Upper lobe of right lung (tissue), 1 donor: ENCODE measurements around the gene TEX101. TPM values are rescaled to one million over a fixed set of nuclear protein-coding genes. Genes with fewer than 3 reads are reported as not detected.

ENCODE experiments used
- ATAC-seq: fragments of 200-7000 bp; cut with Tn5 transposase; one replicate; pipeline ENCODE4 v1.9.1; 2020; ENCODE audit warnings: mild to moderate bottlenecking, moderate library complexity
- DNase-seq: peaks from one replicate; pipeline ENCODE4 v3.0.0-alpha.2; 2020
- H3K27ac ChIP-seq: fragments of 200-600 bp; one replicate; pipeline ENCODE4 v1.8.0; 2022
- H3K27me3 ChIP-seq: fragments of 200-600 bp; one replicate; pipeline ENCODE4 v1.8.0; 2022; ENCODE audit warnings: mild to moderate bottlenecking
- H3K36me3 ChIP-seq: fragments of 200-600 bp; one replicate; pipeline ENCODE4 v1.8.0; 2022
- H3K4me1 ChIP-seq: fragments of 200-600 bp; one replicate; pipeline ENCODE4 v1.8.0; 2022
- H3K4me3 ChIP-seq: fragments of 200-600 bp; one replicate; pipeline ENCODE4 v1.8.0; 2022; ENCODE audit warnings: mild to moderate bottlenecking
- H3K9me3 ChIP-seq: fragments of 200-600 bp; one replicate; pipeline ENCODE4 v1.8.0; 2022
- CTCF ChIP-seq: fragments of 200-600 bp; IDR thresholded peaks from one replicate; pipeline ENCODE4 v1.8.0; 2022; ENCODE audit warnings: antibody characterized with exemption
- intact Hi-C: fragments of 100-400 bp; cut with DNase I; formaldehyde crosslinking; loops from one replicate; pipeline ENCODE4 v1.11.0; 2022
- total RNA-seq: library from RNA; stranded (reverse); fragmentation: NEBNext Ultra II Directional; extraction: Animal tissue kit (Norgen Biotek cat#: 25700); gene quantifications from one replicate; pipeline ENCODE4 v1.2.1, GENCODE V29; 2021
- donor health status: DM: no; HTN: yes; CAD: no; lungs with severe emphysema.

TEX101 gene
- total RNA-seq, 1 donor from 2014 or later: not detected

GRCh38 chr19:43457809-43458208 is 43.1 kb downstream of the TEX101 start:
- no peak for TF ChIP-seq CTCF
- Histone ChIP-seq H3K4me3 (no peak overlapping the region), H3K27me3 (no peaks in the 10 kb centered on the region), H3K9me3 (no peaks in the 10 kb centered on the region), H3K4me1 (peaks cover 3% of the 10 kb centered on the region), H3K36me3 (no peaks in the 10 kb centered on the region), H3K27ac (no peak overlapping the region)
- intact Hi-C loops: no loop called here
- DNase-seq (no peak), ATAC-seq (no peak)

GRCh38 chr19:43460362-43461016 is 45.8 kb downstream of the TEX101 start:
- TF ChIP-seq CTCF: no peak
- intact Hi-C loops: no loop called here
- Histone ChIP-seq H3K36me3 (no peaks in the 10 kb centered on the region), H3K9me3 (no peaks in the 10 kb centered on the region), H3K27me3 (peaks cover 4% of the 10 kb centered on the region), H3K4me3 (no peak overlapping the region), H3K27ac (no peak overlapping the region), H3K4me1 (peaks cover 10% of the 10 kb centered on the region)
- no peak for DNase-seq
- ATAC-seq: no peak

- H3K4me3 ChIP-seq: no peak overlapping the region
- H3K36me3 ChIP-seq: no peaks in the 10 kb centered on the region
- TF ChIP-seq CTCF: no peak
- no peak overlapping the region for H3K27ac ChIP-seq
- ATAC-seq (no peak), DNase-seq (no peak)
- intact Hi-C loops: no loop called here
- peaks cover 10% of the 10 kb centered on the region for H3K27me3 ChIP-seq
- no peaks in the 10 kb centered on the region for H3K9me3 ChIP-seq
- peaks cover 7% of the 10 kb centered on the region for H3K4me1 ChIP-seq
Measured at GRCh38 chr19:43461303-43461702, 46.6 kb downstream of the TEX101 start.

DNA sequence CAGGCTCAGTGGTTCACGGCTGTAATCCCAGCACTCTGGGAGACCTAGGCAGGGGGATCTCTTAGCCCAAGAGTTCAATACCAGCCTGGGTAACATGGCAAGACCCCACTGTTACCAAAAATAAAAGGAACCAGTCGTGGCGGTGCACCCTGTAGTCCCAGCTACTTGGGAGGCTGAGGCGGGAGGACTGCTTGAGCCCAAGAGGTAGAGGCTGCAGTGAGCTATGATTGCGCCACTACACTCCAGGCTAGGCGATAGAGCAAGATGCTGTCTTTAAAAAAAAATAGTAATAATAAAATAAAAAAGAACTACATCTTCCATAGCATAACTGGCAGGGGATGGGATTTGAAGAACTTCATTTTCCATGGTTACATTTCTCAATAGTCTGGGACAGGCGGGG is 47.7 kb downstream of the TEX101 start:
- no peaks in the 10 kb centered on the region for H3K9me3 ChIP-seq
- no peak overlapping the region for H3K27ac ChIP-seq
- DNase-seq (no peak), ATAC-seq (no peak)
- H3K36me3 ChIP-seq: no peaks in the 10 kb centered on the region
- peaks cover 10% of the 10 kb centered on the region for H3K27me3 ChIP-seq
- TF ChIP-seq CTCF: no peak
- peaks cover 7% of the 10 kb centered on the region for H3K4me1 ChIP-seq
- H3K4me3 ChIP-seq: no peak overlapping the region
- intact Hi-C loops: no loop called here

- ATAC-seq: no peak
- no peaks in the 10 kb centered on the region for H3K36me3 ChIP-seq
- H3K27ac ChIP-seq: peak overlapping the region; percentile 38
- H3K4me1 ChIP-seq: peaks cover 7% of the 10 kb centered on the region
- intact Hi-C loops: no loop called here
- H3K9me3 ChIP-seq: no peaks in the 10 kb centered on the region
- no peak for DNase-seq
- H3K4me3 ChIP-seq: peak overlapping the region; percentile 72
- TF ChIP-seq CTCF: no peak
- peaks cover 10% of the 10 kb centered on the region for H3K27me3 ChIP-seq
Measured at GRCh38 chr19:43462785-43463380, 48.2 kb downstream of the TEX101 start.
